HG02884 (cell line): ENCODE data around the gene ZNF629.

Experiments used
- ATAC-seq: cut with Tn5 transposase; IDR thresholded peaks from one replicate; pipeline ENCODE4 v1.9.1; 2021; ENCODE audit warnings: mild to moderate bottlenecking, moderate library complexity; ENCODE audit not compliant: unreplicated experiment

The ZNF629 gene

GRCh38 chr16:30786115-30786935 is 680 bp downstream of the ZNF629 start:
- no peak for ATAC-seq

GRCh38 chr16:30785126-30786106 is 1.6 kb downstream of the ZNF629 start:
- ATAC-seq = no peak

GRCh38 chr16:30784215-30784614 is 2.8 kb downstream of the ZNF629 start:
- ATAC-seq = no peak

- ATAC-seq = no peak
These were observed 3.5 kb downstream of the ZNF629 start for GRCh38 chr16:30783280-30784109.

- ATAC-seq = no peak
These were observed 4.3 kb downstream of the ZNF629 start for GRCh38 chr16:30782486-30783279.

- no peak for ATAC-seq
These were observed 6.5 kb downstream of the ZNF629 start for GRCh38 chr16:30780549-30780948.

- ATAC-seq = no peak
These were observed 7.0 kb downstream of the ZNF629 start for GRCh38 chr16:30780021-30780420.

GRCh38 chr16:30779596-30779995 is 7.4 kb downstream of the ZNF629 start:
- ATAC-seq = no peak

GRCh38 chr16:30778549-30779244 is 8.3 kb downstream of the ZNF629 start:
- no peak for ATAC-seq

GRCh38 chr16:30777591-30778297 is 9.3 kb downstream of the ZNF629 start:
- ATAC-seq = no peak

GRCh38 chr16:30775392-30776188 is 11.4 kb downstream of the ZNF629 start:
- no peak for ATAC-seq

- ATAC-seq = no peak
These were observed 11.9 kb downstream of the ZNF629 start for GRCh38 chr16:30775131-30775391.

GRCh38 chr16:30774367-30775130 is 12.5 kb downstream of the ZNF629 start:
- ATAC-seq = no peak

GRCh38 chr16:30773826-30774225 is 13.2 kb downstream of the ZNF629 start:
- no peak for ATAC-seq

- ATAC-seq = no peak
These were observed 15.3 kb downstream of the ZNF629 start for GRCh38 chr16:30771726-30772125.

GRCh38 chr16:30769379-30770089 is 17.5 kb downstream of the ZNF629 start:
- no peak for ATAC-seq
